Umbilical cord (tissue), 2 donors: ENCODE measurements around the gene DLGAP5. TPM values are rescaled to one million over a fixed set of nuclear protein-coding genes. Genes with fewer than 3 reads are reported as not detected.

ENCODE experiments used
- DNase-seq: peaks from one replicate; pipeline ENCODE4 v3.0.0-alpha.2; 2015; ENCODE audit warnings: low spot score
- total RNA-seq: library from RNA; depleted of rRNA; stranded (reverse); fragments of >200 nt; gene quantifications from one replicate; pipeline ENCODE4 v1.2.3, GENCODE V29; 2014; ENCODE audit warnings: low replicate concordance; ENCODE audit not compliant: insufficient read depth

The DLGAP5 gene, protein sequence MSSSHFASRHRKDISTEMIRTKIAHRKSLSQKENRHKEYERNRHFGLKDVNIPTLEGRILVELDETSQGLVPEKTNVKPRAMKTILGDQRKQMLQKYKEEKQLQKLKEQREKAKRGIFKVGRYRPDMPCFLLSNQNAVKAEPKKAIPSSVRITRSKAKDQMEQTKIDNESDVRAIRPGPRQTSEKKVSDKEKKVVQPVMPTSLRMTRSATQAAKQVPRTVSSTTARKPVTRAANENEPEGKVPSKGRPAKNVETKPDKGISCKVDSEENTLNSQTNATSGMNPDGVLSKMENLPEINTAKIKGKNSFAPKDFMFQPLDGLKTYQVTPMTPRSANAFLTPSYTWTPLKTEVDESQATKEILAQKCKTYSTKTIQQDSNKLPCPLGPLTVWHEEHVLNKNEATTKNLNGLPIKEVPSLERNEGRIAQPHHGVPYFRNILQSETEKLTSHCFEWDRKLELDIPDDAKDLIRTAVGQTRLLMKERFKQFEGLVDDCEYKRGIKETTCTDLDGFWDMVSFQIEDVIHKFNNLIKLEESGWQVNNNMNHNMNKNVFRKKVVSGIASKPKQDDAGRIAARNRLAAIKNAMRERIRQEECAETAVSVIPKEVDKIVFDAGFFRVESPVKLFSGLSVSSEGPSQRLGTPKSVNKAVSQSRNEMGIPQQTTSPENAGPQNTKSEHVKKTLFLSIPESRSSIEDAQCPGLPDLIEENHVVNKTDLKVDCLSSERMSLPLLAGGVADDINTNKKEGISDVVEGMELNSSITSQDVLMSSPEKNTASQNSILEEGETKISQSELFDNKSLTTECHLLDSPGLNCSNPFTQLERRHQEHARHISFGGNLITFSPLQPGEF
- 16.9 TPM for total RNA-seq

DNA sequence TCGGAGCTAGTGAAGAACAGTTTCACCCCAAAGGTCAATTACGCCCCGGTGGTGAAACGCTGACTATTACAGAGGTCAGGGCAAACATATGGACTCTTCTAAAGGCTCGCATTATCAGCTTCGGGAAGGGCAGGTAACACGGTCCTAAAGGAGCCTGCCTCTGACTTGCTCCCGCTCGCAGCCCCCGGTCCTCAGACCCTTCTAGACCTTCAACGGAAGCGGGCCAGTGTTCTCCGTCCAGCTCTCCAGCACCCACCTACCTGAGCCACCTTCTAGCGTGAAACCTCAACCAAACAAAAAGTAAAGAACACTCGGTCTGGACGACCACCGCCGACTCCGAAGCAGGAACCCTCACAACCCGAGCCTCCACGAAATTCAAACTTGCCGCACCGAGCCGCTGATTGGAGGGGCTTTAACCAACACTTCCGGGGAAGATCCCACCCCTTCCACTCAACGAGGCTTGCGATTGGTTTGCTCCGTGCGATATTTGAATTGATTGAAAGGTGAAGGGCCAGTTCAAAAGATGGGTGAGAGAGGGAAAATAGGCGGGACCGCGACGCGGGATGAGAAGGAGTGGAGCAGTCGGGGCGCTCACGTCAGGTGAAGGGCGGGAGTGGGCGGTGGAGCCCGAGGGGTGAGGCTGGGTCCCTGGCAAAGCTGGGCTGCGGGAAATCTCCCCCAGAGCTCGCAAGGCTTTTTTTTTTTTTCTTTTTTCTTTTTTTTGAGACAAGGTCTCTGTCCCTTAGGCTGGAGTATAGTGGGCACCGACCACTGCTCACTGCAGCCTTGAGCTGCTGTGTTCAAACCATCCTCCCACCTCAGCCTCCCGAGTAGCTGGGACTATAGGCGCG lies at the start of gene DLGAP5:
TSS of gene DLGAP5 (minus strand) at position 383 of the 851 bp plus-strand sequence. CDS start 2,406 bp downstream, outside the sequence.
- peak; percentile 99 for DNase-seq

DNA sequence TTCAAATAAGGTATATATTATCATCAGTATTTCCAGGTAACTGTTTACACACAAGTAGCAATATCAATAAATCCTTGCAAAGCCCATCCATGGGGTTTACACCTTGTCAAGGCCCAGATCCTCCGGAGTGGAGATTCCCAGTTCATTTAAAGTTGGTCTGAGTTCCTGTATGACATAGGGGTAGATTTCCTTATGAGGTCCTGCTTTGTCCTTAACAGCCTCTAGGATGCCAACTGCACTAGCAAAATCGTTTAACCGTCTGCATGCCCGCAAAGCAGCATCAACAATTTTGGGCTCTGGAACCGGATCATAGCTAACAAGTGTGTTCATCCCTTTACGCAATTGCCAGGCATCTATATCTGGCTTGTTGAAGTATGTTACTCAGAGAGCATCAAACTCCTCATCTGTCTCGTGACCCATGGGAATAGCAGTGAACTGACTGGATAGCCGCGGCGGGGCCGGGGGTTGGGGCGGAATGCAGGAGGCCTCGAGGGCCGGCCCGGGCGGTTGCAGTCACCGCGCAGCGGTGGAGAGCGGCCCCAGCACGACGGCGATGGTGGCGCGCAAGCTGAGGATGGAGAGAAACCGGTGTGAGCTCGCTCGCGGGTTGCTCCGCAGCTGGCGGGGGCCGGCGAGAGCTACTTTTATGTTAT lies 49.3 kb upstream of the DLGAP5 start:
- peak; percentile 13 for DNase-seq

DNA sequence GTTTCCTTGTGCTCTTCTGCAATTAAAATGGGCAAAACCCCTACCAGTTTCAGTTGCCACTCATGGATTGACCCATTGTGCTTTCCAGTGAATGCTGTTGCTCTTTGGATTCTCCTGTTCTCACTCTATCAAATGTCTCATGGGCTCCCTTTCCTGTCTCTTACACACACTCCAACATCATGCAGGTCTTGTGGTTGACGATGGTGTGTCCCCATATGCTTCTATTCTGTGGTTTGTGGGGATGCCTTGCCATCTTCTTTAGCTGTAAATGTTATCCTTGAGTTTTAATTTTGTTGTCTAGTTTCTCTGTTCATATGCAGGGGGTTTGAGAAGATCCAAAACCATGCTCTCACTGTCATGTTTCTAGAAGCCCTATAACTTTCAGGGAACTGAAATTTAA lies 47.9 kb upstream of the DLGAP5 start:
- no peak for DNase-seq

DNA sequence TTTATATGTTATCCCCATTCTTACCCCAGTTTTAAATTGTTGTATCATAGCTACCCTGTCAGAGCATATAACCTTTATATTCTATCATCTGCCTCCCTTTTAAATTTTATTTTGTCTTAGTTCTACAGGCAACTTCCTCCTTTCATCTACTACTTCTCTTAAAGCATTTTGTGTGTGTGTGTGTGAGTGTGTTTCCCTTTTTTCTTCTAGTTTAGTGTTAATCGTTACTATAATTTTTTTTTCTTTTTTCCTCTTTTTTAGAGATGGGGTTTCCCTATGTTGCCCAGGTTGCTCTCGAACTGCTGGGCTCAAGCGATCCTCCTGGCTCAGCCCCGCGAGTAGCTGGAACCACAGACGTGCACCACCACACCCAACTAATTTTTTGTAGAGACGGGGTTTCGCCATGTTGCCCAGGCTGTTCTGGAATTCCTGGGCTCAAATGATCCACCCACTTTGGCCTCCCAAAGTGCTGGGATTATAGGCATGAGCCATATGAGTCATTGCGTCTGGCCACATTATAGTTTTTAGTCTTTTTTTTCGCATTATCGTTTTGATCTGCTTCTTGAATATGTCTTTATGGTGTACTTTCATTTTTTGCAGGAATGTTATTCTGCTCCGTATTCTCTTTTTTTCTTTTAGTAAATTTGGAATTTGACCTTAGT lies 46.8 kb upstream of the DLGAP5 start:
- peak; percentile 20 for DNase-seq

DNA sequence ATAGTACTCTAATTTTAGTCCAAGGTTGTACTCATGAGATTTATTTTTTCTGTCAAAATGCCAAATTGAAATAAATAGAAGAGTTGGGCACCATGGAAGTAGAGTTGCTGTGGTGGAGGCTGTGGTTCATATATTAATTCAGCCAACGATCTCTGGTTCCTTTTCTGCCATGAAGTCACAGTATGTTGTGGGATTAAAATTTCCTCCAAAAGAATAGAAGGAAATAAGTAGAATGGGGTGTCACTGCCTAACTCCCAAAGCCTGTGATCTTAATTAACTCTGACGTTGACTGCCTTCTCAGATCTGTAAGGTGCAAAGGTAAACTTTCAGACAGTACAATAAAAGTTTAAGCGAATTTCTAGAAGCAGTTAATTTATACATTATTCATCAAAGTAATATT lies 42.2 kb upstream of the DLGAP5 start:
- no peak for DNase-seq

DNA sequence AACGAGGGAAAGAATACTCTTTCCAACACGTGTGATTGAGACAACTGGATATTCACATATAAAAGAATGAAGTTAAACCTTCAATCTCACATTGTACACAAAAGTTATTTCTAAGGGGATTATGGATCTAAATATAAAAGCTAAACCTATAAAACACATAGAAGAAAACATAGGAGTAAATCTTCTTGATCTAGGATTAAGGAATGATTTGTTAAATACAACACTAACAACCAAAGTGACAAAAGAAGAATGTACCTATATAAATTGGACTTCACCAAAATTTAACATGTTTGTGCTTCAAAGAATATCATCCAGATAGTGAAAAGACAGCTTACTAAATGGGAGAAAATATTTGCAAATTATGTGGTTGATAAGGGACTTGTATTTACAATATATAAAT lies 36.9 kb upstream of the DLGAP5 start:
- no peak for DNase-seq

DNA sequence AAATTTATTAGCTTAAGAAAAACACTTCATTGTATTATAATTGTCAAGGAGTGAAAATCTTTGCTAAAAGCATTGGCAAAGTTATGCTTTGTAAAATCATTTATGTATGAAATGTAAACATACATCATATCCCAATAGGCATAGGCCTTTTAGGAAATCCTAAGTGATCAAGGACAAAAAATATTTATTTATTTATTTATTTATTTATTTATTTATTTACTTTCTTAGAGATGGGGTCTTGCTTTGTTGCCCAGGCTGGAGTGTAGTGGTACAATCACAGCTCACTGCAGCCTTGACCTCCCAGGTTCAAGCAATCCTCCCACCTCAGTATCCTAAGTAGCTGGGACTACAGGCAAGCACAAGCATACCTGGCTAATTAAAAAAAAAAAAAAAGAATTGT lies 32.0 kb upstream of the DLGAP5 start:
- no peak for DNase-seq

DNA sequence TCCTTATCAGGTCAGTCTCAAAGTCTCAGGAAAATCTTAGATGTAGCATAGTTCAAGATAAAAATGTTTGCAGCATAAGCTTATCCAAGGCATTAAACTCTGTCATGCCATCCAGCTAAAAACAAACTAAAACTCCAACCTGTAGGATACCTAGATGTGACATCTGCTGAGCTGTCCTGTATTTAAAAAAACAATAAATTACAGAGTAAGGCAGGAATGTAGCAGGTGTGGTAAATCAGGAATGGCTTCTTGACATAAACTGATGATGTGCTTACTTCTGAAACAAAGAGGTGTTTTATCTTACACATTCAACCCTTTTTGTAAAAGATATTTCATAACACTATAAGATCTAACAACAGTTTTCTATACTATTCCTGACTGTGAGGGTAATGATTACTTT lies 30.6 kb upstream of the DLGAP5 start:
- DNase-seq: peak; percentile 13

DNA sequence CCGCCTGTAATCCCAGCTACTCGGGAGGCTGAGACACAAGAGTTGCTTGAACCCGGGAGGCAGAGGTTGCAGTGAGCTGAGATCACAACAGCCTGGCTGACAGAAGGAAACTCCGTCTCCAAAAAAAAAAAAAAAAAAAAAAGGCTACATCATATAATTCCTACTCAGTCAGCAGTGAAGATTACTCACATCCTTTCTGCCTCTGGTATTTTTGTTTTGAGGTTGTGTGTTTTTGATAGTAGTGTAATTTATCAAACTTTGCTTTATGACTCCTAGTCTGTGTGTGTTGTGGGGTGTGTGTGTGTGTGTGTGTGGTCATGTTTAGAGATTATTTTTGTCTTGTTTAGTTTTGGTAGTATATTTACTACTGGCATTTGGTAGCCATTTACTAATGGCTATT lies 29.8 kb upstream of the DLGAP5 start:
- no peak for DNase-seq

DNA sequence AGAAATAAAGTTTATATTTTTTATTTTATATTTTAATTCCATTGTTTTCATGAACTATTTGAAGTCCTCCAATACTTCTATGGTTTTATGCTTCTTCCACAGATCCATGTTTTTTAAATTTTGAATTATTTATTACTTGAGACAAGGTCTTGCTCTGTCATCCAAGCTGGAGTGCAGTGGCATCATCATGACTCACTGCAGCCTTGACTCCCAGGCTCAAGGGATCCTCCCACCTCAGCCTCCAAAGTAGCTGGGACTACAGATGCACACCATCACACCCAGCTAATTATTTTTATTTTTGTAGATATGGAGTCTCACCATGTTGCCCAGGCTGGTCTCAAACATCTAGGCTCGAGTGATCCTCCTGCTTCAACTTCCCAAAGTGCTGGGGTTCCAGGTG lies 28.8 kb upstream of the DLGAP5 start:
- no peak for DNase-seq

DNA sequence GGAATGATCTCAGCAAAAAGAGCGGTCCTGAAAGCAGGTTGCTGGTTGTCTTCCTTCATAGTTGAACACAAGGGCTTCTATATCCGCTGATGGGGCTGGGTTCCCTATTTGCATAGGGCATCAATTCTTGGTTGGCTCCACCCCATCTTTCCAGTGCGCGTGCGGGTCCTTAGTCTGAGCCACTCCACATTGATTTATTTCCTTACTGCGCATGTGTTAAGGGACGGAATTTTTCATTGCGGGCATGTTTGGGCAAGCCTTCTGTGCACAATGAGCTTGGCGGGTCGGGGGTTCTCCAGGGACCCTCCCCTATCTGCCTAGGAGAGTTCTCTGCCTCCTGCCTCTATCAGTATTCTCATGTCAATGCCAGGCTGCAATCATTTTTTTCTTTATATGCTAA lies 21.2 kb upstream of the DLGAP5 start:
- DNase-seq: peak; percentile 17

DNA sequence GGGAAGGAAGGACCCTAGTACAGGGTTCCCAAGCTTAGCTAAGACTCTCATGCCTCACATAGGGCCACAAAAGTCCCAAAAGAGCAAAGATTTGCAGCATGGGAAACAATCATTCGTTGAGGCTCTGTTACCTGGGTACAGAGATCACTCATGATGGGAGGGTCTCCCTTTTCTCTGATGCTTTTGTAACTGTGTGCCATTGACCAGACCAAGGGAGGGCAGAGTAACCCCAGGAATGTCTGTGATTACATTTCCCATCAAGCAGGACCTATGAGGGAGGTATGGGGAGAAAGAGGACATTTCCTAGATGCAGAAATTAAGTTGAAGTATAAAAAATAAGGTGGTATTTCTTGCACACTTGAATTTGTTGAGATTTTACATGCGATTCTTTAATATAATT lies 16.4 kb upstream of the DLGAP5 start:
- DNase-seq: no peak

DNA sequence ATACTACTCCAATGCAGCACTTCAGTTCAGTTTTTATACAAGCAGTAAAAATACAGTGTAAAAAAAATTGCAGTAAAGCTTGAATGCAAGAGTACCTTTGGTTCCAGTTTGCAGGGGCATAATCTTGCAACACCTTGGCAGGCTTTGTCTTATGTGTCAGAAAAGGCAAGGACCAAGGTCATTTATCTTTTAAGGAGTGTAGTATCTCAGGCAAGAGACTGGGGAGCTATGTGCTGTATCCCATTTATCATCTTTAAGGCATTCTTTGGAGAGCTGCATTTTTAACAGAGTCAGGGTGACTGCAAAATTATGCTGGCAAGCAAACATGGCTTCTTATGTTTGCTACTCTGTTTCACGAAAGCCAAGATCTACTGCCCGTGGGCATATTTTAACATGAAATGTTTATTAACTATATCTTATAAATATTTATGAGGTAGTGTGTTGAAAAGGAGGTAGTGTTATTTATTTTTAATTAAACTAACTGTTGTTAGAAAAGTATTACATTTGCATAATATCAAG lies 14.8 kb upstream of the DLGAP5 start:
- peak; percentile 8 for DNase-seq

DNA sequence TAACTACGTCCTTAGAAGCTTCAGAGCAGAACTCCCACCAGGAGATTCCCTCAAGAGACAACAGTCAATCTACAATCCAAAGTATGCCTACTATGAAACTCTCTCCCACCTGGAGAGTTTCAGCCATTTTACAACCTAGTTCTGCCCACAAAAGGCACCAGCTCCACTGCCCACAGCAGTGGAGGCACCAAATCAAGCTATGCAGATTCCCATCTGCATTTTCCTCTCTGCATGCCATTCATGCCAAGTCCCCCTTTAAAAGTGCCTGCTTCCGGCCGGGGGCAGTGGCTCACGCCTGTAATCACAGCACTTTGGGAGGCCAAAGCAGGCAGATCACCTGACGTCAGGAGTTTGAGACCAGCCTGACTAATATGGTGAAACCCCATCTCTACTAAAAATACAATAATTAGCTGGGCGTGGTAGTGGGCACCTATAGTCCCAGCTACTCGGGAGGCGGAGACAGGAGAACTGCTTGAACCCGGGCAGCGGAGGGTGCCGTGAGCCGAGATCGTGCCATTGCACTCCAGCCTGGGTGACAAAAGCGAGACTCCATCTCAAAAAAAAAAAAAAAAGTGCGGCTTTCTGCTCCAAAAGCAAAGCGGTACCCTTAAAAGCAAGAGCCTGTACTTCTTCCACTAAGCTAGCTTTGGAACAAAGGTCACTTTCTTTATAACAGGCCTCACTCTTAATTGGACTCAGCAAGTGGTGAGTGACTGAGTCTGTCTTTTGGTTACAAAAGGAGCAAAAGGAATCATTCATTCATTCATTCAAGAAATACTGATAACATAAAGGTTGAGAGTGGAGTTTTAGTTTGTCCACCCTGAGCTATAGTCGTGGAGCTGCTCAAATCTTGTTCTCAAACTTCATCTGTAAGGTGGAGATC lies 10.1 kb upstream of the DLGAP5 start:
- no peak for DNase-seq

DNA sequence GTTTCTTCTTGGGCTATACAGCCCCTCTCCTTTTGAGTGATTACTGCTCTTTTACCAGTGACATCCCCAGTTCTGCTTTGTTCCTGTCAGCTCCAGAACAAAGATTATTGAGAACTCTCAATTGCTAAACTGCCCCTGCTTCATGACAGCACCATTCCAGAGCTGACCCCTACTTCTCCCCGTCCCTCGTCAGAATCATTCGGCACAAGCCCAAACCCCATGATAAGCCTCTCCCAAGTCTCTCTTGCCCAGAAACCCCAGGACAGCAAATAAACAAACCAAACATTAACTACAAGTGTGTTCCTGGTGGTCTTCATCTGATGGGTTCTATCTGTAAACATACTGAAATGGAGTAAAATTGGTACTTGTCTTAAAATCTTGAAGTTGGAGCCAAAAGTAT lies 9.3 kb upstream of the DLGAP5 start:
- DNase-seq: no peak

DNA sequence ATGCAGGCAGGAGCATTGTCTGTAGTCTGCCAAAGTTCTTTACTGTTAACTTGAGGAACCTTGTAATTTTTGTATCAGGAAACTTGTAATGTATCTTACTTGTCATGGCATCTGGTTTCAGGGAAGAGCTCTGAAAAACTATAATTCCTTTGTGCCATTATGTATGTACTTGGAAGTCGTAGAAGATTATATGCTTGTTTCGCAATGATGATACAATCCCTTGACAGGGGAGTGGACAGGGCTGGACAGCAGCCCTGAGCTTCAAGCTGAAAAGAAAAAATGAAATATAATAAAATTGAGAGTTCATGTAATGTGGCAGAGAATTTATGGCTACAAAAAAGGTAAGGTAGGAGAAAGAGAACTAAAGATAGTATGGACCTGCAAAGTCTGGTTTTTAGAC lies 7.4 kb upstream of the DLGAP5 start:
- no peak for DNase-seq

DNA sequence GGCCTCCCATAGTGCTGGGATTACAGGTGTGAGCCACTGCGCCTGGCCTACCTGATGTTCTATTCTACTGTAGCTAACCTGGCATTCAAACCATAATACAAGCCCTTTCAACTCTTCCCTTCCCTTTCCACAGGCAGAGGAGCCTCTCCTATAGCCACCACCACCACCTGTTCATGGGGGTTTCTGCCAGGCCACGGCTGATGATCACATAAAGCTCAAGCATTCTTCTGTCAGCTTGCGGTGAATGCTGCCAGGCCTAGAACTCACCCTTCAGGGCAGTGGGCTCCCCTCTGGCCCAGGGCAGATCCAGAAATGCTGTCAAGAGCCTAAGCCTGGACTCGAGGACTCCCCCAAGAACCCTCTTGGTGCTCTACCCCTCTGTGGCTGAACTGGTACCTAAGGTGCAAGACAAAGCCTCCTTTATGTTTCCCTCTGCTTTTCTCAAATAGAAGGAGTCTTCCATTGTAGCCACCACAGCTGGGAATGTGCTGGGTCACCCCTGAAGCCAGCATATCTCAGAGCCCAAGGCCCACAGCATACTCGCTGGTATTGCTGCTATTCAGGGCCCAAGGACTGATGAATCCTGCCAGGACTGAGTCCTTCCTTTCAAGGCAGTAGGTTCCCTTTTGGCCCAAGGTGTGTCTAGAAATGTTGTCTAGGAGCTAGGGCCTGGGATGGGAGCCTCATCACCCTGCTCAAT lies 3.4 kb upstream of the DLGAP5 start:
- DNase-seq: no peak

DNA sequence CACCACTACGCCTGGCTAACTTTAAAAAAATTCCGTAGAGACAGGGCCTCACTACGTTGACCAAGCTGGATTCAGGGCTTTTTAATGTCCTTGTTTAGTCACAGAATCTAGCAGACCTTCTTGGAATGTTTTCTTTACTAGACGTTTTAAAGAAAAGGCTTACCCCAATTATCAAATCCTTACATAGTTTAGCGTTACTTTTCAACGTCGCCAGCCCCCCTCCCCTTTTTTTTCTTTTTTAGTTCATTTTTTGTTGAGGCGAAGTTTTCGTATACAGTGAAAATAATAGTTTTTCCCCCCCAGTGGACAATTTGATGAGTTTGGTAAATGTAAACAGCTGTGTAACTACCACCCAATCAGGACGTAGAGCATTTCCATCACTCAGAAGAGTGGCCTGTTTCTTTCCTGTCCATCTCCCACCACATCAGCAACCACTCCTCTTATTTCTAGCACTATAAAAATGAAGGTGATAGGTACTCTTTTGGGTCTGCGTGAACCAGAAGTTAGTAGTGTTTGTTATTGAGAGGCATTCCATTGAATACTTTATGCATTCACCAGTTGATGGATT lies 753 bp upstream of the DLGAP5 start:
- DNase-seq: no peak

DNA sequence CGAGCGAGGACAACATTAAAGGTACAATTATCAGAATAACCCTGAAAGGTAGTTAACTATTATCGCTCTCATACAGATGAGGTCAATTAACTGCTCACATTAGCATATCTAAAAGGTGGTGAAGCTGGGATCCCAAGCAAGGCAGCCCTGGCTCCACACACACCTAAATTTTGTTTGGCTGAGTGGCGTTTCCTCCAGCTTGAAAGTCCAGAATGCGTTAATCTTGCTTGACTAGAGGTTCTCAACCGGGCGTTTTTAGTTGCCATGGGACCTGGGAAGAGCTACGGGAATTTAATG lies 531 bp downstream of the DLGAP5 start:
- no peak for DNase-seq
